IMR-90 (cell line): ENCODE measurements around the gene AMT.

Source experiments
- CEBPB ChIP-seq: IDR thresholded peaks from 2 replicates; pipeline ENCODE4 v1.6.1; 2012; ENCODE audit warnings: low read depth, low read length, improper control_type of control experiment
- CHD1 ChIP-seq: IDR thresholded peaks from 2 replicates; pipeline ENCODE4 v1.6.1; 2012; ENCODE audit warnings: low read depth, low read length, improper control_type of control experiment
- CTCF ChIP-seq: conservative IDR thresholded peaks from 2 replicates; pipeline ENCODE4 v1.5.1; 2012; ENCODE audit warnings: mild to moderate bottlenecking, low read depth, low read length, improper control_type of control experiment
- ELK1 ChIP-seq: fragments of 150-350 bp; IDR thresholded peaks from 2 replicates; pipeline ENCODE4 v1.6.1; 2016; ENCODE audit warnings: low read depth, mild to moderate bottlenecking, low read length, moderate library complexity, borderline replicate concordance
- FOS ChIP-seq: fragments of 150-350 bp; IDR thresholded peaks from 2 replicates; pipeline ENCODE4 v1.6.1; 2016; ENCODE audit warnings: low read depth, low read length
- MAFK ChIP-seq: IDR thresholded peaks from 2 replicates; pipeline ENCODE4 v1.6.1; 2012; ENCODE audit warnings: low read depth, low read length, improper control_type of control experiment
- MAZ ChIP-seq: IDR thresholded peaks from 2 replicates; pipeline ENCODE4 v1.6.1; 2012; ENCODE audit warnings: low read depth, mild to moderate bottlenecking, low read length, improper control_type of control experiment, moderate library complexity, borderline replicate concordance
- MXI1 ChIP-seq: IDR thresholded peaks from 2 replicates; pipeline ENCODE4 v1.6.1; 2012; ENCODE audit warnings: low read depth, mild to moderate bottlenecking, low read length, moderate library complexity, borderline replicate concordance
- NFE2L2 ChIP-seq: fragments of 150-350 bp; IDR thresholded peaks from 2 replicates; pipeline ENCODE4 v1.6.1; 2016; ENCODE audit warnings: low read depth, mild to moderate bottlenecking, low read length
- POLR2A ChIP-seq: IDR thresholded peaks from 2 replicates; pipeline ENCODE4 v1.6.1; 2012; ENCODE audit warnings: mild to moderate bottlenecking, low read depth, low read length
- RAD21 ChIP-seq: IDR thresholded peaks from 2 replicates; pipeline ENCODE4 v1.6.1; 2012; ENCODE audit warnings: low read length, improper control_type of control experiment
- RFX5 ChIP-seq: IDR thresholded peaks from 2 replicates; pipeline ENCODE4 v1.8.0; 2012; ENCODE audit warnings: low read depth, mild to moderate bottlenecking, low read length, moderate library complexity
- SMC3 ChIP-seq: fragments of 150-350 bp; IDR thresholded peaks from 2 replicates; pipeline ENCODE4 v1.6.1; 2016; ENCODE audit warnings: low read depth, mild to moderate bottlenecking, antibody characterized with exemption, low read length, moderate library complexity

GRCh38 chr3:49460188-49460890 is 38.1 kb upstream of the AMT start:
- TF ChIP-seq RFX5 (no peak), RAD21 (no peak), ELK1 (no peak), CTCF (no peak), FOS (no peak), MXI1 (no peak), MAFK (no peak), CEBPB (no peak), CHD1 (no peak), POLR2A (no peak), SMC3 (no peak), NFE2L2 (no peak), MAZ (no peak)
